Measurements from ENCODE around the gene GSTM5. TPM values are rescaled to one million over a fixed set of nuclear protein-coding genes. Genes with fewer than 3 reads are reported as not detected.

The GSTM5 gene
- total RNA-seq, 1 experiment from 2014 or later, result not detected

DNA sequence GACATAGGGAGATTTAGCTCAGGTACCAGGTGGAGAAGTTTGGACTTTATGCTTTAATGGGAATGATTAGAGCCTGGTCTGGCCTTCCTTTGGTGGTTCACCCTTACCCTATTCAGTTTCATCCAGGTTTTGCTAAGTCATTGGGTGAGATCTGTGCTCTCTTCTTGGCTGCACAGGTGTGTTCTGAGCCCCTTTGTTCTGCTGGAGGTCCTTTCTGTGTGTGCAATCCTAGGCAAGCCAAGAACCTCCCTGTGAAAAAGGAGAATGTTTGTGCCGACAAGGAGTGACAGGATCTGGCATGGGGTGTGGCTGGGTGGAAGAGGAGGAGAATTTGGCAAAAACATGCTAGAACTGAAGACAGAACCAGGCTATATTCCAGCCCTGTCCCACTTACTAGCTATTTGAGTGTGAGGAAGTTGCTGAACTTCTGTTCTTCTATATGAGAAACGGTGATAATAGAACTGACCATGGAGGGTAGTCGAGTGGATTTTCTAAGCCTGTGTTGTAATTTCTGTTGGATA is 4.6 kb downstream of the GSTM5 start:
- Histone ChIP-seq H3K79me2 (ENCODE audit: low read depth) (no peaks in the 10 kb centered on the region), H3K36me3 (ENCODE audit: low read depth) (no peaks in the 10 kb centered on the region), H3K27ac (peak overlapping the region; percentile 24; the same call in 1 of the 2 replicates), H4K20me1 (ENCODE audit: insufficient read depth) (no peaks in the 10 kb centered on the region), H2AFZ (no peak overlapping the region), H3K4me2 (peak overlapping the region; percentile 15; the same call in 1 of the 2 replicates), H3K4me1 (replicated peaks; ENCODE audit: insufficient read depth) (peaks cover 52% of the 10 kb centered on the region), H3K9me2 (ENCODE audit: insufficient read depth) (no peaks in the 10 kb centered on the region), H3K27me3 (ENCODE audit: insufficient read depth, low read depth) (no peaks in the 10 kb centered on the region), H3K9me3 (ENCODE audit: insufficient read depth, low read depth) (peaks cover 5% of the 10 kb centered on the region), H3K4me3 (no peak overlapping the region), H3F3A (ENCODE audit: insufficient read depth, low read depth) (peaks cover 25% of the 10 kb centered on the region)
- BruUV-seq (replicated peaks), result no TSS peak
- TF ChIP-seq, protein P1, sequence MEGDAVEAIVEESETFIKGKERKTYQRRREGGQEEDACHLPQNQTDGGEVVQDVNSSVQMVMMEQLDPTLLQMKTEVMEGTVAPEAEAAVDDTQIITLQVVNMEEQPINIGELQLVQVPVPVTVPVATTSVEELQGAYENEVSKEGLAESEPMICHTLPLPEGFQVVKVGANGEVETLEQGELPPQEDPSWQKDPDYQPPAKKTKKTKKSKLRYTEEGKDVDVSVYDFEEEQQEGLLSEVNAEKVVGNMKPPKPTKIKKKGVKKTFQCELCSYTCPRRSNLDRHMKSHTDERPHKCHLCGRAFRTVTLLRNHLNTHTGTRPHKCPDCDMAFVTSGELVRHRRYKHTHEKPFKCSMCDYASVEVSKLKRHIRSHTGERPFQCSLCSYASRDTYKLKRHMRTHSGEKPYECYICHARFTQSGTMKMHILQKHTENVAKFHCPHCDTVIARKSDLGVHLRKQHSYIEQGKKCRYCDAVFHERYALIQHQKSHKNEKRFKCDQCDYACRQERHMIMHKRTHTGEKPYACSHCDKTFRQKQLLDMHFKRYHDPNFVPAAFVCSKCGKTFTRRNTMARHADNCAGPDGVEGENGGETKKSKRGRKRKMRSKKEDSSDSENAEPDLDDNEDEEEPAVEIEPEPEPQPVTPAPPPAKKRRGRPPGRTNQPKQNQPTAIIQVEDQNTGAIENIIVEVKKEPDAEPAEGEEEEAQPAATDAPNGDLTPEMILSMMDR (conservative IDR thresholded peaks at IDR 0.05), result no peak
- no peak for TF ChIP-seq EZH2 (IDR thresholded peaks at IDR 0.05; ENCODE audit: low read depth)
- ChIA-PET CTCF (interaction anchor here (0.7 kb wide), 1 partner anchor 47 kb away, joined by 5 read pairs; no protein-coding TSS in a partner anchor), POLR2A (ENCODE audit: unreplicated experiment) (no interaction called here)
- peak in 1 of 2 experiments; percentile 35 for DNase-seq
- intact Hi-C loops (cut with micrococcal nuclease; ENCODE audit: unreplicated experiment), result loop anchor here (5.0 kb wide), 1 partner anchor 59 kb away; the partner anchor contains the start of gene GSTM4

GRCh38 chr1:109717729-109718128 is 5.7 kb downstream of the GSTM5 start:
- Histone ChIP-seq H3K27me3 (ENCODE audit: insufficient read depth, low read depth) (no peaks in the 10 kb centered on the region), H3K9me2 (ENCODE audit: insufficient read depth) (no peaks in the 10 kb centered on the region), H3K4me2 (no peak overlapping the region), H3K36me3 (ENCODE audit: low read depth) (no peaks in the 10 kb centered on the region), H4K20me1 (ENCODE audit: insufficient read depth) (no peaks in the 10 kb centered on the region), H3K9me3 (ENCODE audit: insufficient read depth, low read depth) (peaks cover 14% of the 10 kb centered on the region), H3F3A (ENCODE audit: insufficient read depth, low read depth) (peaks cover 25% of the 10 kb centered on the region), H3K79me2 (ENCODE audit: low read depth) (no peaks in the 10 kb centered on the region), H3K4me3 (no peak overlapping the region), H3K27ac (peak overlapping the region; percentile 92; the same call in 1 of the 2 replicates), H3K4me1 (replicated peaks; ENCODE audit: insufficient read depth) (peaks cover 53% of the 10 kb centered on the region), H2AFZ (no peak overlapping the region)
- no TSS peak for BruUV-seq (replicated peaks)
- POLR2A ChIA-PET (ENCODE audit: unreplicated experiment), result no interaction called here
- intact Hi-C loops (cut with micrococcal nuclease; ENCODE audit: unreplicated experiment), result loop anchor here (5.0 kb wide), 1 partner anchor 60 kb away; the partner anchor contains the start of gene GSTM4
- CTCF ChIA-PET, result interaction anchor here (0.6 kb wide), 1 partner anchor 63 kb away, joined by 3 read pairs; no protein-coding TSS in a partner anchor
- DNase-seq, result no peak
- TF ChIP-seq, protein P1 (conservative IDR thresholded peaks at IDR 0.05), result no peak
- no peak for TF ChIP-seq EZH2 (IDR thresholded peaks at IDR 0.05; ENCODE audit: low read depth)

DNA sequence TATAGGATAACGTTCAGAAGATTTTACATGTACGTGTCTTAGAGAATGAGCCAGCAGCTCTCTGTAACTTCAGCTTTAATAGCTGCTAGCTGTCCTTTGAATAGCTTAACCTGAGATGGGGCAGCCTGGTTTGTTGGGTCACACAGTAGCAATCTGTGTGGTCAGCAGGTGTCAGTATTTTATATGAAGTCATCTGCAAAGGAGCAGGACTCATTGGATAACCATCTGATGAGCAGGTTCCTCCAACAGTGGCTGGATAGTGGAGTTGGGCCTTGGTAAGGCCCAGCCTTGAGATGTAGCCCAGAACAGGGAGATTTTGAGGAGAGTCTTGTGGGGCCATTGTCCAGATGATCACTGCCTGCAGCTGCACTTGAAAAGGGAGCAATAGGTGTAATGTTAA is 6.4 kb downstream of the GSTM5 start:
- H3K27me3 ChIP-seq (ENCODE audit: insufficient read depth, low read depth), result no peaks in the 10 kb centered on the region
- TF ChIP-seq, protein P1 (conservative IDR thresholded peaks at IDR 0.05), result peak; percentile 25; the same call in 1 of the 2 replicates
- no peak for TF ChIP-seq EZH2 (IDR thresholded peaks at IDR 0.05; ENCODE audit: low read depth)
- H3K4me2 ChIP-seq, result peak overlapping the region; percentile 39; the same call in 1 of the 2 replicates
- no peaks in the 10 kb centered on the region for H3K9me2 ChIP-seq (ENCODE audit: insufficient read depth)
- peak in 1 of 2 experiments; percentile 67 for DNase-seq
- H2AFZ ChIP-seq, result no peak overlapping the region
- H3K4me1 ChIP-seq (replicated peaks; ENCODE audit: insufficient read depth), result peaks cover 53% of the 10 kb centered on the region
- H3F3A ChIP-seq (ENCODE audit: insufficient read depth, low read depth), result peaks cover 25% of the 10 kb centered on the region
- BruUV-seq (replicated peaks), result no TSS peak
- intact Hi-C loops (cut with micrococcal nuclease; ENCODE audit: unreplicated experiment), result loop anchor here (5.0 kb wide), 1 partner anchor 61 kb away; the partner anchor contains the start of gene GSTM4
- H3K27ac ChIP-seq, result peak overlapping the region; percentile 92
- no peaks in the 10 kb centered on the region for H4K20me1 ChIP-seq (ENCODE audit: insufficient read depth)
- peaks cover 14% of the 10 kb centered on the region for H3K9me3 ChIP-seq (ENCODE audit: insufficient read depth, low read depth)
- no peaks in the 10 kb centered on the region for H3K79me2 ChIP-seq (ENCODE audit: low read depth)
- ChIA-PET CTCF (interaction anchor here (0.6 kb wide), 1 partner anchor 88 kb away, joined by 7 read pairs; no protein-coding TSS in a partner anchor), POLR2A (ENCODE audit: unreplicated experiment) (interaction anchor here (0.7 kb wide), 2 partner anchors 17 to 90 kb away, joined by 4 to 5 read pairs; no protein-coding TSS in a partner anchor)
- H3K36me3 ChIP-seq (ENCODE audit: low read depth), result no peaks in the 10 kb centered on the region
- H3K4me3 ChIP-seq, result no peak overlapping the region
